Measurements from ENCODE around the gene RIMS1. TPM values are rescaled to one million over a fixed set of nuclear protein-coding genes. Genes with fewer than 3 reads are reported as not detected.

Gene RIMS1
- total RNA-seq, 4 donors from 2014 or later, result 0.54 to 5.0 TPM; not detected in 2

DNA sequence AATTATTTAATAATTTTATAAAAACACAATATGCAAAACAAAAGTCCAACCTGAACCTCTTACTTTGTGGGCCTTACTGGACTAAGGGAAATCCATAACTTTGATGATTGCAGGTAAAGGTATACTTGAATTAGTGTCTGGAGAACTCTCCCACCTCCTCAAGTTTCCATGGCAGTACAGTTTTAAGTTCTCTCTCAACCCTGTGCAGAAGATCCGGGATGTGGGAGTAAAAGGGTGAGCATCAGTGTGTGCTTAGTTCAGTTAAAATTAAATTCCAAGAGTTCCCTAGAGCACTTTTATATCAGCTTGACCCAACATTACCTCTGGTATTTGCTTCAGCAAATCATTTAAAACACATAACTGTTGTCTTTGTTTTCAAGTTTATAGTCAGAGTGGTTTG is 47.5 kb downstream of the RIMS1 start:
- no peaks in the 10 kb centered on the region for H3K36me3 ChIP-seq
- no peak overlapping the region for H3K27ac ChIP-seq
- no peak for DNase-seq
- no peaks in the 10 kb centered on the region for H3K9me3 ChIP-seq
- no peaks in the 10 kb centered on the region for H3K4me1 ChIP-seq
- no peak overlapping the region for H3K4me3 ChIP-seq
- TF ChIP-seq POLR2A (IDR thresholded peaks at IDR 0.05), result no peak
- no peaks in the 10 kb centered on the region for H3K27me3 ChIP-seq

DNA sequence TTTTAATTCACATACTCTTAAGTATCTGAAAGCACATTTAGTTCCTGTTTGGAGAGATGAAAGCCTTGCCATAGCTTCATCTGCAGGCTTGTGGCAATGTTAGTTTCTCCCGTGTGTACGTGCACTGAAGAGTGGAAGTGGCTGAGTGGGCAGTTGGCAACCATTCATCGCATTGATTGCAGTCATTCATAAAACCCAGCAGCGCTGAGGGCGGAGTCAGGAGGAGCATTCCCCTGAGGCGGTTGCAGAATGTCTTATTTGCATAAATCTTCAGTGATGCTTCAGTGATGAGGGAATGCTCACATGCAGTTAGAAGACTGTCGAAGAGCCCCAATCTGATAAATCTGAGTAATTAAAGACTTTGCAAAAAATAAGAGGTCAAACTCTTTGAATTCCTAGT is 79.1 kb downstream of the RIMS1 start:
- no peaks in the 10 kb centered on the region for H3K36me3 ChIP-seq
- H3K27ac ChIP-seq, result no peak overlapping the region
- no peaks in the 10 kb centered on the region for H3K9me3 ChIP-seq
- no peak for TF ChIP-seq POLR2A (IDR thresholded peaks at IDR 0.05)
- TF ChIP-seq, protein P1, sequence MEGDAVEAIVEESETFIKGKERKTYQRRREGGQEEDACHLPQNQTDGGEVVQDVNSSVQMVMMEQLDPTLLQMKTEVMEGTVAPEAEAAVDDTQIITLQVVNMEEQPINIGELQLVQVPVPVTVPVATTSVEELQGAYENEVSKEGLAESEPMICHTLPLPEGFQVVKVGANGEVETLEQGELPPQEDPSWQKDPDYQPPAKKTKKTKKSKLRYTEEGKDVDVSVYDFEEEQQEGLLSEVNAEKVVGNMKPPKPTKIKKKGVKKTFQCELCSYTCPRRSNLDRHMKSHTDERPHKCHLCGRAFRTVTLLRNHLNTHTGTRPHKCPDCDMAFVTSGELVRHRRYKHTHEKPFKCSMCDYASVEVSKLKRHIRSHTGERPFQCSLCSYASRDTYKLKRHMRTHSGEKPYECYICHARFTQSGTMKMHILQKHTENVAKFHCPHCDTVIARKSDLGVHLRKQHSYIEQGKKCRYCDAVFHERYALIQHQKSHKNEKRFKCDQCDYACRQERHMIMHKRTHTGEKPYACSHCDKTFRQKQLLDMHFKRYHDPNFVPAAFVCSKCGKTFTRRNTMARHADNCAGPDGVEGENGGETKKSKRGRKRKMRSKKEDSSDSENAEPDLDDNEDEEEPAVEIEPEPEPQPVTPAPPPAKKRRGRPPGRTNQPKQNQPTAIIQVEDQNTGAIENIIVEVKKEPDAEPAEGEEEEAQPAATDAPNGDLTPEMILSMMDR (IDR thresholded peaks at IDR 0.05), result no peak
- no peaks in the 10 kb centered on the region for H3K4me1 ChIP-seq
- DNase-seq, result no peak
- H3K4me3 ChIP-seq, result no peak overlapping the region
- no peaks in the 10 kb centered on the region for H3K27me3 ChIP-seq

DNA sequence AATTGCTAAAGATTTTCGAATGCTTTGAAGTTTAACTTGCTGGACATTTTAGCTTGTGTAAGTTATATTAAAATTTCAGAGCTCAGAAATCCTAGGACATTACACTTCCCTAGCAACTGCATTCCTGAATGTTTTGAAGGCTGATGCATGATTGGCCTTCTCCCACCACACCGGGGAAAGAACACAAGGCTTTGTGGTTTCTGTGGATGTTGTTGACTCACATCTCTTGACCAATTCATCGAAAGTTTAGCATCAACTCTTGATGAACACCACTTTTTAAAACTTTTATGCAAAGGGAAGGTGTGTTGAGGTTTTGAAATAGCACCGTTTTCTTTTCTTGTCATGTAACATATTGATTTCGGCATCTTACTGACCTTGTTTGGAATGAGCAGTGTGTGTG is 81.1 kb downstream of the RIMS1 start:
- Histone ChIP-seq H3K27ac (no peak overlapping the region), H3K36me3 (no peaks in the 10 kb centered on the region), H3K4me3 (no peak overlapping the region), H3K4me1 (no peaks in the 10 kb centered on the region), H3K27me3 (no peaks in the 10 kb centered on the region), H3K9me3 (no peaks in the 10 kb centered on the region)
- no peak for DNase-seq
- TF ChIP-seq POLR2A (IDR thresholded peaks at IDR 0.05), result no peak
- TF ChIP-seq, protein P1 (IDR thresholded peaks at IDR 0.05), result no peak

DNA sequence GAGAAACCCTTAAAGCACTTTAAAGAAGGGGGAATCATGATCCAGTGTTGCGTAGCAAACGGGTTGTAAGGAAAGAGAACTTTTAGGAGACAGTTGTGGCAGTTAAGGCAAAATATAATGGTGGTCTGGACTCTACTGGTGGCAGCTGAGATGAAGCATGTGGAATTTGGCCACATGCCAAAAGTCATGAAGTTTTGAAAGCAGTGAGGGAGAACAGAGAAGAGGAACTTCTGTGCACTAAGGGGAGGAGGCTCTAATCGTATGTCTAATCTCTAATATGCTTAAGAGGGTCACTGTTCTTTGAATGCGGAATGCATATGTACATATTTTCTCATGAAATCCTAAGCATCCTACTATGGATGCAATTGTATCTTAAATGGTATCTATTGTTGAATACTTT is 91.5 kb downstream of the RIMS1 start:
- DNase-seq, result no peak
- Histone ChIP-seq H3K27ac (no peak overlapping the region), H3K36me3 (no peaks in the 10 kb centered on the region), H3K27me3 (no peaks in the 10 kb centered on the region), H3K4me1 (no peaks in the 10 kb centered on the region), H3K9me3 (no peaks in the 10 kb centered on the region), H3K4me3 (no peak overlapping the region)
- TF ChIP-seq POLR2A (IDR thresholded peaks at IDR 0.05), result no peak
- TF ChIP-seq, protein P1 (IDR thresholded peaks at IDR 0.05), result no peak

DNA sequence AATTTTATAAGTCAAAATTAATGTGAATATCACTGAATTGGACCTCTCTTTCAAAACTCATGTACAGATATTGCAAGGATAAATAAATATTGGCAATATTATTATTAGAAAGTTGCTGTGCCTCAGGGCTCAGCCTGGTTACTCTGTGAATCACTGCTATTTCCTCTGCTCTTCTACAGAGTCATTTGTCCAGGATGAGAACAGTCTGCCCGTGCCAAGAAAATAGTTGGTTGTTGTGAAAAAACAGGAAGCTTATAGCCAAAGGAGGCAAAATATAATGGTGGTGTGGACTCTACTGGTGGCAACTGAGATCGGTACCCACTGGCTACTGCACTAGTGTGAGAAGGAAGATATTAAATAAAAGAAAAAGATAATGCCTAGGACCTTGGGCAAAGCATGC is 93.6 kb downstream of the RIMS1 start:
- TF ChIP-seq, protein P1 (IDR thresholded peaks at IDR 0.05), result no peak
- TF ChIP-seq POLR2A (IDR thresholded peaks at IDR 0.05), result no peak
- Histone ChIP-seq H3K9me3 (no peaks in the 10 kb centered on the region), H3K4me3 (no peak overlapping the region), H3K4me1 (no peaks in the 10 kb centered on the region), H3K27me3 (no peaks in the 10 kb centered on the region), H3K27ac (no peak overlapping the region), H3K36me3 (no peaks in the 10 kb centered on the region)
- DNase-seq, result no peak

DNA sequence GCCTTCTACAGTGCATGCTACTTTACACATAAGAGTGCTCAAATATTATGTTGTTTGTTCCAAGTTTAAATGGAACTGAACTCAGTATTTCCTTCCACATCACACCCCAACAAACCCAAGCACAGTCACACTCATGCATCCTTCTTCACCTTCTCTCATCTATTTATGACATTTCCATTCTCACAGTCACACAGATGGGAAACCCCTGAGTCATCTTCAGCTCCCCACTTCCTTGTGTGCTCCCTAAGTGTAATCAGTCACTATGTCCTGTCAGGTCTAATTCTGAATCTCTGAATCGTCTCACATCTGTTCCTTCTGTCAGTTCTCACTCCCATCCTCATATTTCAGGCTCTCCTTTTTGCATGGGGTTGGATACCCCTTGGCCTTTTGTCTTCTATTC is 96.0 kb downstream of the RIMS1 start:
- H3K4me3 ChIP-seq, result no peak overlapping the region
- no peak overlapping the region for H3K27ac ChIP-seq
- H3K9me3 ChIP-seq, result no peaks in the 10 kb centered on the region
- H3K27me3 ChIP-seq, result no peaks in the 10 kb centered on the region
- H3K36me3 ChIP-seq, result no peaks in the 10 kb centered on the region
- no peaks in the 10 kb centered on the region for H3K4me1 ChIP-seq
- no peak for DNase-seq
- no peak for TF ChIP-seq POLR2A (IDR thresholded peaks at IDR 0.05)
- TF ChIP-seq, protein P1 (IDR thresholded peaks at IDR 0.05), result no peak
